ENCODE data around the gene UBE2V1.

- TF ChIP-seq CTCF (IDR thresholded peaks at IDR 0.05) (no peak), EZH2 (IDR thresholded peaks at IDR 0.05; ENCODE audit: borderline replicate concordance, insufficient read depth, low read depth, low read length, poor library complexity, severe bottlenecking) (no peak)
Observed at GRCh38 chr20:50107086-50107660, 5.8 kb downstream of the UBE2V1 start.
